HepG2 (cell line): ENCODE measurements around the gene HSPB2. TPM values are rescaled to one million over a fixed set of nuclear protein-coding genes. Genes with fewer than 3 reads are reported as not detected.
A peak's percentile ranks its signal among the peaks of the same experiment; 100 is the strongest.

Experiments
- BCL3 ChIP-seq: sonication (generic); formaldehyde crosslinking; IDR thresholded peaks from 2 replicates; pipeline ENCODE4 v1.5.1; 2020; ENCODE audit warnings: mild to moderate bottlenecking, missing genetic modification reagents, moderate library complexity
- HMG20B ChIP-seq: conservative IDR thresholded peaks from 2 replicates; pipeline ENCODE4 v1.6.1; 2016; ENCODE audit warnings: missing genetic modification reagents, missing compliant biosample characterization
- IKZF4 ChIP-seq: sonication (generic); formaldehyde crosslinking; IDR thresholded peaks from 2 replicates; pipeline ENCODE4 v1.5.1; 2020; ENCODE audit warnings: borderline replicate concordance, mild to moderate bottlenecking, low read depth, missing genetic modification reagents; ENCODE audit errors: not compliant biosample characterization
- LRRFIP1 ChIP-seq: sonication (generic); formaldehyde crosslinking; conservative IDR thresholded peaks from 2 replicates; pipeline ENCODE4 v1.4.0; 2020; ENCODE audit warnings: missing genetic modification reagents
- MXI1 ChIP-seq: IDR thresholded peaks from 3 replicates; pipeline ENCODE4 v1.6.1; 2012; ENCODE audit warnings: low read depth, low read length, inconsistent platforms, borderline replicate concordance
- NFIB ChIP-seq: sonication (generic); formaldehyde crosslinking; IDR thresholded peaks from 2 replicates; pipeline ENCODE4 v1.9.0; 2021; ENCODE audit warnings: missing genetic modification reagents, mild to moderate bottlenecking, borderline replicate concordance
- PRDM15 ChIP-seq: sonication (generic); formaldehyde crosslinking; IDR thresholded peaks from 2 replicates; pipeline ENCODE4 v1.4.0; 2020; ENCODE audit warnings: missing genetic modification reagents
- SALL2 ChIP-seq: sonication (generic); formaldehyde crosslinking; IDR thresholded peaks from 2 replicates; pipeline ENCODE4 v1.8.1; 2023; ENCODE audit warnings: mild to moderate bottlenecking, missing genetic modification reagents, inconsistent platforms
- TMF1 ChIP-seq: sonication (generic); formaldehyde crosslinking; IDR thresholded peaks from 2 replicates; pipeline ENCODE4 v1.8.1; 2022; ENCODE audit warnings: low read depth, missing genetic modification reagents
- TOPORS ChIP-seq: sonication (generic); formaldehyde crosslinking; IDR thresholded peaks from 2 replicates; pipeline ENCODE4 v1.8.0; 2023; ENCODE audit warnings: mild to moderate bottlenecking, missing genetic modification reagents
- ZNF543 ChIP-seq: sonication (generic); formaldehyde crosslinking; IDR thresholded peaks from 2 replicates; pipeline ENCODE4 v1.4.0; 2020; ENCODE audit warnings: mild to moderate bottlenecking, missing genetic modification reagents
- ZNF609 ChIP-seq: sonication (generic); formaldehyde crosslinking; IDR thresholded peaks from 2 replicates; pipeline ENCODE4 v1.4.0; 2020; ENCODE audit warnings: mild to moderate bottlenecking, missing genetic modification reagents, borderline replicate concordance
- ZSCAN5A ChIP-seq: sonication (generic); formaldehyde crosslinking; IDR thresholded peaks from 2 replicates; pipeline ENCODE4 v1.8.0; 2022; ENCODE audit warnings: mild to moderate bottlenecking, missing genetic modification reagents, borderline replicate concordance
- polyA plus RNA-seq, 8 experiments: library from polyadenylated mRNA; depleted of rRNA in 3 of 8; stranded (reverse) in 7 of 8; unstranded in 1 of 8; fragments of >200 nt; fragmentation: Illumina TruSeq in 4 of 8; extraction: Trizol in 4 of 8; gene quantifications; 2 replicates each; pipeline versions ENCODE4 v1.2.1 to v1.2.3, GENCODE V29; 2011 to 2016; ENCODE audit warnings: low read depth in 4 of 8, missing spikeins in 1 of 8, mixed read lengths in 1 of 8; ENCODE audit not compliant: insufficient read depth in 1 of 8
- total RNA-seq, 5 experiments: library from RNA; depleted of rRNA; stranded (reverse); fragments of >200 nt; fragmentation: Illumina TruSeq; extraction: Trizol; gene quantifications; 2 replicates each; pipeline ENCODE4 v1.2.3, GENCODE V29; 2016; ENCODE audit warnings: low read depth in 1 of 5

HSPB2 gene
- total and polyA plus RNA-seq, 2 of the 13 experiments (the other 11 are each of a cell fraction or from before 2014, with no cell fraction given) = 0.04 TPM; not detected in 1

- TF ChIP-seq MXI1 = peak; percentile 83; the same call in 1 of the 3 replicates
- TF ChIP-seq PRDM15 (CRISPR knock-in tag) = no peak
- TF ChIP-seq TOPORS (CRISPR knock-in tag) = peak; percentile 47; the same call in 1 of the 2 replicates
- TF ChIP-seq ZNF543 (CRISPR knock-in tag) = no peak
- no peak for TF ChIP-seq HMG20B (CRISPR knock-in tag)
- TF ChIP-seq LRRFIP1 = no peak
- TF ChIP-seq ZSCAN5A = no peak
- peak; percentile 27; the same call in 1 of the 2 replicates for TF ChIP-seq BCL3
- TF ChIP-seq SALL2 (CRISPR knock-in tag) = peak; percentile 61; the same call in 1 of the 2 replicates
- no peak for TF ChIP-seq NFIB
- TF ChIP-seq ZNF609 (CRISPR knock-in tag) = no peak
- TF ChIP-seq IKZF4 = no peak
- no peak for TF ChIP-seq TMF1 (CRISPR knock-in tag)
Measured at GRCh38 chr11:111926505-111927391, 14.2 kb downstream of the HSPB2 start (continued).
